Psoas muscle (tissue), 8 donors: Measurements from ENCODE around the gene TDRD7. TPM values are rescaled to one million over a fixed set of nuclear protein-coding genes. Genes with fewer than 3 reads are reported as not detected.

ENCODE experiments used
- ATAC-seq, 4 donors: fragments of 200-7000 bp; cut with Tn5 transposase; one replicate each; pipeline ENCODE4 v1.9.1; 2020; ENCODE audit warnings: moderate library complexity in 3 of 4, mild to moderate bottlenecking in 2 of 4
- DNase-seq, 2 donors: peaks; one replicate each; pipeline ENCODE4 v3.0.0-alpha.2; 2020
- H3K27ac ChIP-seq: fragments of 200-600 bp; one replicate; pipeline ENCODE4 v1.8.0; 2022
- H3K27me3 ChIP-seq, 3 donors: fragments of 200-600 bp in 1 of 3; one replicate each; pipeline versions ENCODE4 v1.6.1 to v1.8.0; 2013 to 2022; ENCODE audit warnings: low read length in 2 of 3, mild to moderate bottlenecking in 2 of 3, moderate library complexity in 1 of 3; ENCODE audit not compliant: insufficient read depth in 3 of 3
- H3K36me3 ChIP-seq, 2 donors: fragments of 200-600 bp in 1 of 2; one replicate each; pipeline versions ENCODE4 v1.6.1 to v1.8.0; 2013 to 2022; ENCODE audit warnings: low read depth in 1 of 2, mild to moderate bottlenecking in 1 of 2, moderate library complexity in 1 of 2; ENCODE audit not compliant: insufficient read depth in 1 of 2
- H3K4me1 ChIP-seq: fragments of 200-600 bp; one replicate; pipeline ENCODE4 v1.8.0; 2022
- H3K4me3 ChIP-seq: fragments of 200-600 bp; one replicate; pipeline ENCODE4 v1.8.0; 2022; ENCODE audit warnings: mild to moderate bottlenecking
- H3K9me3 ChIP-seq: fragments of 200-600 bp; one replicate; pipeline ENCODE4 v1.8.0; 2022
- WGBS, 3 donors: extraction: QIAGEN DNeasy Blood & Tissue Kit; methylation state at CpG; one replicate each; pipeline versions ENCODE4 v1.1.6 to v1.1.7; 2013; 5-methylcytosine and 5-hydroxymethylcytosine counted together
- intact Hi-C, 2 donors: fragments of 100-400 bp; cut with DNase I; formaldehyde crosslinking; loops; one replicate each; pipeline versions ENCODE4 v1.11.0 to v1.14.2; 2022
- polyA plus RNA-seq, 3 donors: library from polyadenylated mRNA; stranded (reverse); fragments of 200-250 nt; gene quantifications; one replicate each; pipeline ENCODE4 v1.2.3, GENCODE V29; 2013
- total RNA-seq, 4 donors: library from RNA; stranded (reverse); fragmentation: NEBNext Ultra II Directional in 2 of 4; extraction: Animal tissue kit (Norgen Biotek cat#: 25700) in 2 of 4; gene quantifications; one replicate each; pipeline versions ENCODE4 v1.2.1 to v1.2.4, GENCODE V29; 2021 to 2023
- TF ChIP-seq, protein P1 (sequence below): fragments of 200-600 bp; IDR thresholded peaks from one replicate; pipeline ENCODE4 v1.8.0; 2022; ENCODE audit warnings: antibody characterized with exemption
- donor health status: healthy with polysubstance abuse.
- donor health status: DM: no; HTN: no; CAD: no; lungs with moderate emphysema.
- donor health status: Bipolar disorder and iron deficiency.
- donor health status: healthy.
- donor health status: DM: yes; HTN: yes; CAD: no.
- donor health status: DM: no; HTN: no; CAD: no.
- donor health status: DM: no; HTN: no; CAD: no.
- donor health status: DM: yes; HTN: yes; CAD: no.

The TDRD7 gene
- total and polyA plus RNA-seq, 7 donors, result 2.3 to 9.9 (median 4.9) TPM

DNA sequence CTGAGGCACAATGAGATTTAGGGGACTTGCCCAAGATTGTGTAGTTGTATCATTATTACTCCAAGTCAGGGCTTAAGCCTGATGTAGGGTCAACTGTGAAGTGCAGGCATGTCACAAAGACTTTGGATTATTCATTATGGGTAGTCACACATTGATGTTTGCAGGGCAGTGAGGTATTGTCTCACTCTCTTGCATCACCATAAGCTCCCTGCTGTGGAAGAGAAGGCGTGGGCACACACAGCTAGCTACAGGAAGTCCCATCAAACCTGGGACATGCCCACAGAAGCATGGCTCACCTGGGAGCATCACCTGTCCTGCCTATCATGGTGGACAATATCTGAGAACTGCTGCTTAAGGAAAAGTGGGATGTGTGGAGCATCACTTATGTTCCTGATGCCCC, 131.7 kb downstream of the TDRD7 start:
- H3K27ac ChIP-seq, result no peak overlapping the region

GRCh38 chr9:97545486-97545885, 133.6 kb downstream of the TDRD7 start:
- ATAC-seq, result peak; percentile 59 to 73 (median 68)
- intact Hi-C loops, result no loop called here
- Histone ChIP-seq H3K4me3 (no peak overlapping the region), H3K36me3 (peaks cover 0 to 45% of the 10 kb centered on the region in 2 donors), H3K9me3 (no peaks in the 10 kb centered on the region), H3K27me3 (no peaks in the 10 kb centered on the region), H3K27ac (peak overlapping the region; percentile 20), H3K4me1 (peaks cover 7% of the 10 kb centered on the region)
- WGBS, 3 donors, result 25 to 45% (median 31%) methylated on average over 7 to 8 of the region's 8 CpGs
- TF ChIP-seq, protein P1, sequence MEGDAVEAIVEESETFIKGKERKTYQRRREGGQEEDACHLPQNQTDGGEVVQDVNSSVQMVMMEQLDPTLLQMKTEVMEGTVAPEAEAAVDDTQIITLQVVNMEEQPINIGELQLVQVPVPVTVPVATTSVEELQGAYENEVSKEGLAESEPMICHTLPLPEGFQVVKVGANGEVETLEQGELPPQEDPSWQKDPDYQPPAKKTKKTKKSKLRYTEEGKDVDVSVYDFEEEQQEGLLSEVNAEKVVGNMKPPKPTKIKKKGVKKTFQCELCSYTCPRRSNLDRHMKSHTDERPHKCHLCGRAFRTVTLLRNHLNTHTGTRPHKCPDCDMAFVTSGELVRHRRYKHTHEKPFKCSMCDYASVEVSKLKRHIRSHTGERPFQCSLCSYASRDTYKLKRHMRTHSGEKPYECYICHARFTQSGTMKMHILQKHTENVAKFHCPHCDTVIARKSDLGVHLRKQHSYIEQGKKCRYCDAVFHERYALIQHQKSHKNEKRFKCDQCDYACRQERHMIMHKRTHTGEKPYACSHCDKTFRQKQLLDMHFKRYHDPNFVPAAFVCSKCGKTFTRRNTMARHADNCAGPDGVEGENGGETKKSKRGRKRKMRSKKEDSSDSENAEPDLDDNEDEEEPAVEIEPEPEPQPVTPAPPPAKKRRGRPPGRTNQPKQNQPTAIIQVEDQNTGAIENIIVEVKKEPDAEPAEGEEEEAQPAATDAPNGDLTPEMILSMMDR, result no peak
- DNase-seq, result no peak

More for the DNA sequence above, 131.7 kb downstream of the TDRD7 start:
- TF ChIP-seq, protein P1, result no peak
- peaks cover 7% of the 10 kb centered on the region for H3K4me1 ChIP-seq
- intact Hi-C loops, result no loop called here
- H3K36me3 ChIP-seq, result peaks cover 0 to 32% of the 10 kb centered on the region in 2 donors
- 92 to 96% (median 95%) methylated on average over 1 of the region's 1 CpG for WGBS, 3 donors
- no peaks in the 10 kb centered on the region for H3K9me3 ChIP-seq
- no peak overlapping the region for H3K4me3 ChIP-seq
- no peaks in the 10 kb centered on the region for H3K27me3 ChIP-seq
- ATAC-seq (peak in 1 of 4 donors; percentile 40), DNase-seq (no peak)

Other genes starting within 250 kb of the TDRD7 start
- gene CCDC180, start 104.4 kb upstream of the TDRD7 start, total RNA-seq, result 1 to 10 TPM in 1 of 4 donors, under 1 TPM in 3; 0.60 to 1.6 (median 0.80) TPM
- under 1 TPM; 0.55 to 0.79 (median 0.57) TPM for gene CCDC180, start 104.4 kb upstream of the TDRD7 start, polyA plus RNA-seq
- gene TMOD1, start 89.6 kb downstream of the TDRD7 start, total RNA-seq, result 100 to 1,000 TPM; 138 to 209 (median 167) TPM
- gene TMOD1, start 89.6 kb downstream of the TDRD7 start, polyA plus RNA-seq, result 100 to 1,000 TPM in 2 of 3 donors, 10 to 100 TPM in 1; 65.4 to 286 (median 131) TPM
- gene TSTD2, start 221.3 kb downstream of the TDRD7 start, total RNA-seq, result 10 to 100 TPM; 17.1 to 22.9 (median 19.4) TPM
- gene TSTD2, start 221.3 kb downstream of the TDRD7 start, polyA plus RNA-seq, result 10 to 100 TPM; 16.2 to 22.7 (median 17.4) TPM
- 10 to 100 TPM; 14.6 to 22.1 (median 17.5) TPM for gene NCBP1, start 221.7 kb downstream of the TDRD7 start, total RNA-seq
- 10 to 100 TPM in 2 of 3 donors, 1 to 10 TPM in 1; 7.1 to 11.8 (median 10.8) TPM for gene NCBP1, start 221.7 kb downstream of the TDRD7 start, polyA plus RNA-seq